ENCODE results near the gene IGSF9B. TPM values are rescaled to one million over a fixed set of nuclear protein-coding genes. Genes with fewer than 3 reads are reported as not detected.
"Not testable (repeated sequence)": the region's sequence is repeated elsewhere in the genome, so short reads cannot be mapped to it uniquely, and the experiment has no call there.

IGSF9B gene, protein sequence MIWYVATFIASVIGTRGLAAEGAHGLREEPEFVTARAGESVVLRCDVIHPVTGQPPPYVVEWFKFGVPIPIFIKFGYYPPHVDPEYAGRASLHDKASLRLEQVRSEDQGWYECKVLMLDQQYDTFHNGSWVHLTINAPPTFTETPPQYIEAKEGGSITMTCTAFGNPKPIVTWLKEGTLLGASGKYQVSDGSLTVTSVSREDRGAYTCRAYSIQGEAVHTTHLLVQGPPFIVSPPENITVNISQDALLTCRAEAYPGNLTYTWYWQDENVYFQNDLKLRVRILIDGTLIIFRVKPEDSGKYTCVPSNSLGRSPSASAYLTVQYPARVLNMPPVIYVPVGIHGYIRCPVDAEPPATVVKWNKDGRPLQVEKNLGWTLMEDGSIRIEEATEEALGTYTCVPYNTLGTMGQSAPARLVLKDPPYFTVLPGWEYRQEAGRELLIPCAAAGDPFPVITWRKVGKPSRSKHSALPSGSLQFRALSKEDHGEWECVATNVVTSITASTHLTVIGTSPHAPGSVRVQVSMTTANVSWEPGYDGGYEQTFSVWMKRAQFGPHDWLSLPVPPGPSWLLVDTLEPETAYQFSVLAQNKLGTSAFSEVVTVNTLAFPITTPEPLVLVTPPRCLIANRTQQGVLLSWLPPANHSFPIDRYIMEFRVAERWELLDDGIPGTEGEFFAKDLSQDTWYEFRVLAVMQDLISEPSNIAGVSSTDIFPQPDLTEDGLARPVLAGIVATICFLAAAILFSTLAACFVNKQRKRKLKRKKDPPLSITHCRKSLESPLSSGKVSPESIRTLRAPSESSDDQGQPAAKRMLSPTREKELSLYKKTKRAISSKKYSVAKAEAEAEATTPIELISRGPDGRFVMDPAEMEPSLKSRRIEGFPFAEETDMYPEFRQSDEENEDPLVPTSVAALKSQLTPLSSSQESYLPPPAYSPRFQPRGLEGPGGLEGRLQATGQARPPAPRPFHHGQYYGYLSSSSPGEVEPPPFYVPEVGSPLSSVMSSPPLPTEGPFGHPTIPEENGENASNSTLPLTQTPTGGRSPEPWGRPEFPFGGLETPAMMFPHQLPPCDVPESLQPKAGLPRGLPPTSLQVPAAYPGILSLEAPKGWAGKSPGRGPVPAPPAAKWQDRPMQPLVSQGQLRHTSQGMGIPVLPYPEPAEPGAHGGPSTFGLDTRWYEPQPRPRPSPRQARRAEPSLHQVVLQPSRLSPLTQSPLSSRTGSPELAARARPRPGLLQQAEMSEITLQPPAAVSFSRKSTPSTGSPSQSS (N-terminal part only)
- 8.4 to 18.3 TPM (median 9.3 TPM) in 3 replicates for total RNA-seq
- long read RNA-seq, partial matches to known transcripts = 0 of 2 reads
- long read RNA-seq, other reads (novel, unspliced or antisense) = 1 of 2 reads

- Mint-ChIP-seq H3K4me1 (ENCODE audit: low read depth) (peaks cover 39% of the 10 kb centered on the region), H3K4me3 (ENCODE audit: unreplicated experiment) (peak within 1 kb of the TSS; percentile 83), H3K9me3 (ENCODE audit: low read depth) (no peaks in the 10 kb centered on the region), H3K27ac (ENCODE audit: unreplicated experiment) (peak within 1 kb of the TSS; percentile 49), H3K27me3 (ENCODE audit: low read depth) (peaks cover 34% of the 10 kb centered on the region), H3K36me3 (ENCODE audit: low read depth) (no peaks in the 10 kb centered on the region)
- TF ChIP-seq CTCF (IDR thresholded peaks at IDR 0.05) = no peak
- no peak for DNase-seq (ENCODE audit: low spot score)
Observed at GRCh38 chr11:133956650-133957633, at the start of gene IGSF9B. Gene IGSF9B (minus strand): TSS chr11:133956968. CDS start chr11:133956754, 214 bp downstream.

- H3K4me3 Mint-ChIP-seq (ENCODE audit: unreplicated experiment) = no peak overlapping the region
- DNase-seq (ENCODE audit: low spot score) = no peak
Observed at GRCh38 chr11:134004496-134005172, 47.9 kb upstream of the IGSF9B start.

GRCh38 chr11:134003792-134004495 lies 47.2 kb upstream of the IGSF9B start:
- H3K27me3 Mint-ChIP-seq (ENCODE audit: low read depth) = peaks cover 20% of the 10 kb centered on the region
- no peak for DNase-seq (ENCODE audit: low spot score)
- peaks cover 3% of the 10 kb centered on the region for H3K4me1 Mint-ChIP-seq (ENCODE audit: low read depth)
- TF ChIP-seq CTCF (IDR thresholded peaks at IDR 0.05) = no peak
- no peak overlapping the region for H3K27ac Mint-ChIP-seq (ENCODE audit: unreplicated experiment)
- no peaks in the 10 kb centered on the region for H3K9me3 Mint-ChIP-seq (ENCODE audit: low read depth)
- H3K4me3 Mint-ChIP-seq (ENCODE audit: unreplicated experiment) = no peak overlapping the region
- H3K36me3 Mint-ChIP-seq (ENCODE audit: low read depth) = no peaks in the 10 kb centered on the region

More at GRCh38 chr11:134004496-134005172, 47.9 kb upstream of the IGSF9B start:
- H3K4me1 Mint-ChIP-seq (ENCODE audit: low read depth) = peaks cover 3% of the 10 kb centered on the region
- H3K27me3 Mint-ChIP-seq (ENCODE audit: low read depth) = peaks cover 26% of the 10 kb centered on the region
- H3K9me3 Mint-ChIP-seq (ENCODE audit: low read depth) = no peaks in the 10 kb centered on the region
- no peak overlapping the region for H3K27ac Mint-ChIP-seq (ENCODE audit: unreplicated experiment)
- no peaks in the 10 kb centered on the region for H3K36me3 Mint-ChIP-seq (ENCODE audit: low read depth)
- TF ChIP-seq CTCF (IDR thresholded peaks at IDR 0.05) = no peak

DNA sequence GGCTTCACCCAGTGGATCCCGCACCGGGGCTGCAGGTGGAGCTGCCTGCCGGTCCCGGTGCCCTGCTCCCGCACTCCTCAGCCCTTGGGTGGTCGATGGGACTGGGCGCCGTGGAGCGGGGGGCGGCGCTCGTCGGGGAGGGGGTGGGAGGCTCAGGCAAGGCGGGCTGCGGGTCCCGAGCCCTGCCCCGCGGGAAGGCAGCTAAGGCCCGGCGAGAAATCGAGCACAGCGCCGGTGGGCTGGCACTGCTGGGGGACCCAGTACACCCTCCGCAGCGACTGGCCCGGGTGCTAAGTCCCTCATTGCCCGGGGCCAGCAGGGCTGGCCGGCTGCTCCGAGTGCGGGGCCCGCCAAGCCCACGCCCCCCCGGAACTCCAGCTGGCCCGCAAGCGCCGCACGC lies 46.1 kb upstream of the IGSF9B start:
- not testable (repeated sequence) for H3K9me3 Mint-ChIP-seq (ENCODE audit: low read depth); H3K36me3 Mint-ChIP-seq (ENCODE audit: low read depth); H3K4me3 Mint-ChIP-seq (ENCODE audit: unreplicated experiment); DNase-seq (ENCODE audit: low spot score); H3K27ac Mint-ChIP-seq (ENCODE audit: unreplicated experiment); H3K4me1 Mint-ChIP-seq (ENCODE audit: low read depth)
- H3K27me3 Mint-ChIP-seq (ENCODE audit: low read depth) = peaks cover 14% of the 10 kb centered on the region

DNA sequence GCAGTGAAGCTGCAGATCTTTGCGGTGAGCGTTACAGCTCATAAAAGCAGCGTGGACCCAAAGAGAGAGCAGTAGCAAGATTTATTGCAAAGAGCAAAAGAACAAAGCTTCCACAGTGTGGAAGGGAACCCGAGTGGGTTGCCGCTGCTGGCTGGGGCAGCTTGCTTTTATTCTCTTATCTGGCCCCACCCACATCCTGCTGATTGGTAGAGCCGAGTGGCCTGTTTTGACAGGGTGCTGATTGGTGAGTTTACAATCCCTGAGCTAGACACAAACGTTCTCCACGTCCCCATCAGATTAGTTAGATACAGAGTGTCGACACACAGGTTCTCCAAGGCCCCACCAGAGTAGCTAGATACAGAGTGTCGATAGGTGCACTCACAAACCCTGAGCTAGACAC lies 45.6 kb upstream of the IGSF9B start:
- not testable (repeated sequence) for H3K4me3 Mint-ChIP-seq (ENCODE audit: unreplicated experiment); H3K36me3 Mint-ChIP-seq (ENCODE audit: low read depth); H3K27ac Mint-ChIP-seq (ENCODE audit: unreplicated experiment); H3K9me3 Mint-ChIP-seq (ENCODE audit: low read depth); DNase-seq (ENCODE audit: low spot score); H3K4me1 Mint-ChIP-seq (ENCODE audit: low read depth)
- H3K27me3 Mint-ChIP-seq (ENCODE audit: low read depth) = peaks cover 14% of the 10 kb centered on the region

Measured in chondrocyte (in vitro differentiated cells).